ENCODE measurements around the gene CCDC6.

Gene CCDC6

GRCh38 chr10:59917922-59918321 is 11.6 kb upstream of the CCDC6 start:
- DNase-seq (ENCODE audit: low read depth): no peak
- TF ChIP-seq CTCF (IDR thresholded peaks at IDR 0.05; ENCODE audit: insufficient read depth, low read depth, low read length, missing control alignments): no peak
- H3K4me3 ChIP-seq (ENCODE audit: low read depth, low read length): no peak overlapping the region

GRCh38 chr10:59913547-59914237 is 7.3 kb upstream of the CCDC6 start:
- H3K4me3 ChIP-seq (ENCODE audit: low read depth, low read length): no peak overlapping the region
- no peak for DNase-seq (ENCODE audit: low read depth)
- no peak for TF ChIP-seq CTCF (IDR thresholded peaks at IDR 0.05; ENCODE audit: insufficient read depth, low read depth, low read length, missing control alignments)

- no peak for TF ChIP-seq CTCF (IDR thresholded peaks at IDR 0.05; ENCODE audit: insufficient read depth, low read depth, low read length, missing control alignments)
- H3K4me3 ChIP-seq (ENCODE audit: low read depth, low read length): no peak overlapping the region
- no peak for DNase-seq (ENCODE audit: low read depth)
Measured at GRCh38 chr10:59910867-59911266, 4.5 kb upstream of the CCDC6 start.

- no peak for DNase-seq (ENCODE audit: low read depth)
- TF ChIP-seq CTCF (IDR thresholded peaks at IDR 0.05; ENCODE audit: insufficient read depth, low read depth, low read length, missing control alignments): no peak
- no peak overlapping the region for H3K4me3 ChIP-seq (ENCODE audit: low read depth, low read length)
Measured at GRCh38 chr10:59909815-59910214, 3.5 kb upstream of the CCDC6 start.

- peak overlapping the region; percentile 80; the same call in 1 of the 2 replicates for H3K4me3 ChIP-seq (ENCODE audit: low read depth, low read length)
- no peak for TF ChIP-seq CTCF (IDR thresholded peaks at IDR 0.05; ENCODE audit: insufficient read depth, low read depth, low read length, missing control alignments)
- no peak for DNase-seq (ENCODE audit: low read depth)
Measured at GRCh38 chr10:59908808-59909143, 2.4 kb upstream of the CCDC6 start.

GRCh38 chr10:59907918-59908807 is 1.8 kb upstream of the CCDC6 start:
- DNase-seq (ENCODE audit: low read depth): peak; percentile 78
- TF ChIP-seq CTCF (IDR thresholded peaks at IDR 0.05; ENCODE audit: insufficient read depth, low read depth, low read length, missing control alignments): no peak
- H3K4me3 ChIP-seq (ENCODE audit: low read depth, low read length): peak overlapping the region; percentile 80
